GM18502 (cell line): ENCODE results near the gene YES1.
"Not testable (repeated sequence)": the region's sequence is repeated elsewhere in the genome, so short reads cannot be mapped to it uniquely, and the experiment has no call there.

ENCODE experiments used
- ATAC-seq: cut with Tn5 transposase; IDR thresholded peaks from one replicate; pipeline ENCODE4 v1.9.1; 2021; ENCODE audit warnings: mild to moderate bottlenecking; ENCODE audit not compliant: unreplicated experiment, poor library complexity

YES1 gene

GRCh38 chr18:795383-795782 lies 16.7 kb downstream of the YES1 start:
- ATAC-seq, result not testable (repeated sequence)

- no peak for ATAC-seq
Measured at GRCh38 chr18:789397-789796, 22.6 kb downstream of the YES1 start.

GRCh38 chr18:785242-785641 lies 26.8 kb downstream of the YES1 start:
- ATAC-seq, result peak; percentile 68

- ATAC-seq, result no peak
Measured at GRCh38 chr18:784470-785172, 27.4 kb downstream of the YES1 start.

- no peak for ATAC-seq
Measured at GRCh38 chr18:778194-778927, 33.7 kb downstream of the YES1 start.

- no peak for ATAC-seq
Measured at GRCh38 chr18:777021-777420, 35.0 kb downstream of the YES1 start.

GRCh38 chr18:776044-776443 lies 36.0 kb downstream of the YES1 start:
- not testable (repeated sequence) for ATAC-seq

- ATAC-seq, result no peak
Measured at GRCh38 chr18:774811-775210, 37.2 kb downstream of the YES1 start.

- no peak for ATAC-seq
Measured at GRCh38 chr18:773980-774624, 37.9 kb downstream of the YES1 start.

- no peak for ATAC-seq
Measured at GRCh38 chr18:770583-770961, 41.5 kb downstream of the YES1 start.

GRCh38 chr18:767961-768360 lies 44.1 kb downstream of the YES1 start:
- ATAC-seq, result no peak

- no peak for ATAC-seq
Measured at GRCh38 chr18:767084-767882, 44.8 kb downstream of the YES1 start.

GRCh38 chr18:766550-766860 lies 45.5 kb downstream of the YES1 start:
- ATAC-seq, result no peak

- ATAC-seq, result no peak
Measured at GRCh38 chr18:765764-766549, 46.1 kb downstream of the YES1 start.

- ATAC-seq, result not testable (repeated sequence)
Measured at GRCh38 chr18:759864-760263, 52.2 kb downstream of the YES1 start.

GRCh38 chr18:755506-755905 lies 56.5 kb downstream of the YES1 start:
- no peak for ATAC-seq

- ATAC-seq, result no peak
Measured at GRCh38 chr18:754656-755055, 57.4 kb downstream of the YES1 start.

GRCh38 chr18:750456-750855 lies 61.6 kb downstream of the YES1 start:
- no peak for ATAC-seq

- no peak for ATAC-seq
Measured at GRCh38 chr18:744832-745597, 67.0 kb downstream of the YES1 start.
